HG02798 (cell line): ENCODE measurements around the gene NTN3.

Experiments
- ATAC-seq: cut with Tn5 transposase; IDR thresholded peaks from one replicate; pipeline ENCODE4 v1.9.1; 2021; ENCODE audit warnings: mild to moderate bottlenecking; ENCODE audit not compliant: unreplicated experiment, poor library complexity

Gene NTN3

DNA sequence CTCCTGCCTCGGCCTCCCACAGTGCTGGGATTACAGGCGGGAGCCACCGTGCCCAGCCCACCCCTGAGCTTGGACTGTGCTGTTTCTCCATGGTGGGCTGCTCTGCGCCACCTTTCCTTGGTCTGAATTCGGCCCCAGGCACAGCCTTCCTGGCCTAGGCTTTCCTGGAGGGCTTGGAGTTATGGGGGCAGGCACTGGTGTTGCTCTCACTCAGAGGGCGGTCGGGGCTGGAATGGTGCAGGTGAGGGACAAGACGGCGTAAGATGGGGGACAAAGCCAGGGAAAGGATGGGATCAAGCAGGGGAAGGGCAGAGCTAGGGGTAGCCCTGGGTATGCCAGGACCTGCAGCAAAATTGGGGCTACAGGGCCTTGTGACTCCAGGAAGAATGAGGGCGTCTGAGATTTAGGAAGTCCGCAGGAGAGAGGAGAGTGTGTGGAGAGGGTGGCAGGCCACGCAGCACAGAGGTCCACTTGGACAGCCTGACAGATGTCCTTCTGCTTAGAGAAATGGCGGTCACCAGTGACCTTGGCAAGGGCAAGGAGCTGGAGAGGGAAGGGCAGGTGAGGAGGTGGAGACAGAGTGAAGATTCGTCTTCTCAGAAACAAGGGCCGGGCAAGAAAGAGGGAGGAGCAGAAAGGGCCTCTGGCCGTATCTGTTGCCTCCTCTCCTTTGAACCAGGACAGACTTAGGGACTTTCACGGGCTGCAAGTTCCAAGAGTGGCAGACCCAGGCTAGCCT lies 41.1 kb downstream of the NTN3 start:
- ATAC-seq = no peak

DNA sequence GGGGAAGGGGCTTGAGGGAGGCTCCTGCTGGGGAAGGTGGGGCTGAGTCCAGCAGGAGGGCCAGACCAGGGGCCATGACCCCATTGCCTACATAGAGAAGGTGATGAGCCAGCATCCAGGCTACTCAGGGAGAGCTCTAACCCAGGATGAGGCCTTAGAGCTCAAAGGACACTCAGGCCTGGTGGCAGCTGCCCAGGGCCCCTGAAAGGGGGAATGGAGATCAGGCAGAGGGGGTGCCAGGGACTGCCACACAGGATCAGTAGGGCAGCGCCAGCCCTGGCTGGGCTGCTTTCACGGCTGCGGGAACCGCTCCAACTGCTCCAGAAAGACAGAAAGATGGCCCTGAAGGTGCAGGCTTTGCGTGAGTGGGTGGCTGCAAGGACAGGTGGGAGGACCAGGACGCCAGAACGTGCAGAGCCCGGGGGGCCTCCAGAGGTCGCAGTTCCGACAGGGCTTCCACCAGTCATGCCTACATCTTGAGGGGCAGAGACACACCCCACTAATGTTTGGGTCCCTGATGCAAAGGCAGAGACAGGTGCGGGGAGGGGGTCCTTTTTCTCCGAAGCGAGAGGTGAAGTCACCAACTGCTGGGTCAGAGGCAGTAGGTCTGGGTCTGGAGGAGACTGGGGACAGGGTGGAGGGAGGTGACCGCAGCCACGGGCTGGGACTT lies 41.8 kb downstream of the NTN3 start:
- no peak for ATAC-seq

DNA sequence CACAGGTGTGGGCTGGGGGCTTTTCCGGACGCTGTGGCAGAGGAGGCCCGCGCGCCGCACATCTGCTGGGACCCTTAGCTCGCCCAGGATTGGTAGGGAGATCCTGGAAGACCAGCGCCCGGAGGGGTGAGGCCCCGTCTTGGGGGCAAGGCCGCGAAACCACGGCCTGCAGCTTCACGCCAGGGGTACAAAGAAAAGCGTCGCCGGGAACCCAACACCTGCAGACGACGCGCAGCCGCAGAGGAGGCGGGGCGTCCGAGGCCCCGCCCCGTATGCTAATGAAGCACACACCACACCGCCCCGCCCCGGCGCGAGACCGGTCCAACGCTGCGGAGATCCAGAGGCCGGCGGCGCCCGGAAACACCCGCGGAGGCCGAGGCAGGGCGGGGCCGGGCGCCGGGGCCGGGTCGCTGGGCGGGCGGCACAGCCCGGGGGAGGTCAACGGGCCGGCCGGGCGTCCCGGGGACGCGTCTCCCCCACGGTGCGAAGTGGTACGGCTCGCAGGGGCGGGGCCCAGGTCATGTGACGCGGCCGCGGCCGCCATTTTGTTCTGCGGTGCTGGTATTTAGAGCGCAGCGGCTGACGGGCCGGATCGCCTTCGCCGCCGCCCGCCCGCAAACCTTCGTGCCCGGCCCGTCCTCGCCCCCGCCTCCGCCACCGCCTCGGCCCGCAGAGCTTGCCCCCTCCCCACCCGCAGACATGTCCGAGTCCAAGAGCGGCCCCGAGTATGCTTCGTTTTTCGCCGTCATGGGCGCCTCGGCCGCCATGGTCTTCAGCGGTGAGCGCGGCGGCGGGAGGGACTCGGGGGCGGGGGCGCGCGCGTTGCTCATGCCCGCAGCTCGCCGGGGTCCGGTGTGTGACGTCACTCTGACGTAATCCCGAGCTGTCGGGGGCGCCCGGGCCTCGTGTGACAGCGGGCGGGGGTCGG lies 42.6 kb downstream of the NTN3 start, which contains the start of gene ATP6V0C:
Gene ATP6V0C (plus strand): TSS at position 548 of the 928 bp plus-strand sequence. CDS start 152 bp downstream, at position 700.
- peak; percentile 78 for ATAC-seq

DNA sequence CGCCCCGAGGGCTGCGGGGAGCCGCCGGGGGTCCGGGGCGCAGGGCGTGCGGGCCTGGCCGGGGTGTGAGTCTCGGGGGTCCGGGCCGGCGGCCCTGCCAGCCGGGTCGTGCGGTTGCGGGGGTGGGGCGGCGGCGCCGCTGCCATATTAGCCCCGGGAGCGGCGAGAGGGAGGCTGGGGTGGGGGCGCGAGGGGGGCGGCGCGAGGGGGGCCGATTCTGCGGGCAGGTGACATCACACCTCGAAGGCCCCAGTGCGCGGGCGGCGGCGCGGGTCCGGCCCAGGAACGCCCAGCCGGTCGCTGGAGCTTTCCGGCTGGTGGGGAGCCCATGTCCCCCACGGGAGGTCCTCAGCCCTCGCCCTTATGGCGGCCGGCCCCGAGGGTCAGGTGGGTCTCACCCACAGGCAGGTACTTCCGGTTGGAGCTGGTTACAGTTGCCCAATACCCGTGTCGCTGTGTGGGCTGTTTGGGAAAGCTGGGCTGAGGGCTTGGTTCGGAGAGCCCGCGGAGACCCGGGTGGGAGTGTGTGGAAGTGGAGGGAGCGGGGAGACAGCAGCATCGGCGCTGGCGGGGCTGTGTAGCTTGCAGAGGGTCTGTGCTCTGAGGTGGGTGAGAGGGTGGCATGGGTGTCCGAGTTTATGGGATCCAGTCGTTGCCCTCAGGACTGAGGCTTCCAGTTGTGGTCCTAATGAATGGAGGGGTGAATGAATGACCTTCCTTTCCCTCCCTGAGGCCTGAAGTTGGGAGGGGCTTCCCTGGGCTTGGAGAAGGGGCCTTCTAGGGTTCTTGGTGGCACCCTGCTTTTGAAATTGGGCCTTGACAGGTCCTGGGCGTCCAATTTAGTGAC lies 43.5 kb downstream of the NTN3 start:
- no peak for ATAC-seq

DNA sequence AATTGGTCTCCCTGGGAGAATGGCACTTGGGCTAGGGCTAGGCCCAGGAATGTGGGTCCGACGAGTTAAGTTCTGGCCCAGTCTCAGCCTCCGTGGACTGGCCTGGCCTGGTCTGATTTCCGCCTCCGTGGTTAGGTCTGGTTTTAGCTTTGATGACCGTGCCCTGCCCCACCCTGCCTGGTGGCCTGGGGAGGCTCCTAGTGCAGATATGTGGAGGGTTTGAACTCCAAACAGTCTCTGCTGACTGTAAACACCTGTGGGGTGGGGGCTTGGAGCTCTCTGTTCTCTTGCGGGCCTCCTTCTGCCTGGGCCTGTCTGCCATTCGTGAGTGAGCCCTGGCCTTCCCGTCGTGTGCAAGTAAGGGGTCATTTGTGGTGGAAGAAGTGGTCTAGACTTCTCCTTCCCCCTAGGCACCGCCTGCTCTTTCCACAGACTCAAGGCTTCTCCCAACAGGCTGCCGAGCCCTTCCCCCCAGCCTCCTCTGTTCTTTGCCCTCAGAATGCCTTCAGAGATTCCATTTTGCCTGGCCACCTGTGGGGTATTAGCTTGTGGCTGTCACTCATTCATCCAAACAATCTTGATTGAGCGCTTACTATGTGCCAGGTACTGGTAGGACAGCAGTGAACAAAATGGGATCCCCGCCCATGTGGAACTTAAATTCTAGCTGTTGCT lies 44.2 kb downstream of the NTN3 start:
- no peak for ATAC-seq

DNA sequence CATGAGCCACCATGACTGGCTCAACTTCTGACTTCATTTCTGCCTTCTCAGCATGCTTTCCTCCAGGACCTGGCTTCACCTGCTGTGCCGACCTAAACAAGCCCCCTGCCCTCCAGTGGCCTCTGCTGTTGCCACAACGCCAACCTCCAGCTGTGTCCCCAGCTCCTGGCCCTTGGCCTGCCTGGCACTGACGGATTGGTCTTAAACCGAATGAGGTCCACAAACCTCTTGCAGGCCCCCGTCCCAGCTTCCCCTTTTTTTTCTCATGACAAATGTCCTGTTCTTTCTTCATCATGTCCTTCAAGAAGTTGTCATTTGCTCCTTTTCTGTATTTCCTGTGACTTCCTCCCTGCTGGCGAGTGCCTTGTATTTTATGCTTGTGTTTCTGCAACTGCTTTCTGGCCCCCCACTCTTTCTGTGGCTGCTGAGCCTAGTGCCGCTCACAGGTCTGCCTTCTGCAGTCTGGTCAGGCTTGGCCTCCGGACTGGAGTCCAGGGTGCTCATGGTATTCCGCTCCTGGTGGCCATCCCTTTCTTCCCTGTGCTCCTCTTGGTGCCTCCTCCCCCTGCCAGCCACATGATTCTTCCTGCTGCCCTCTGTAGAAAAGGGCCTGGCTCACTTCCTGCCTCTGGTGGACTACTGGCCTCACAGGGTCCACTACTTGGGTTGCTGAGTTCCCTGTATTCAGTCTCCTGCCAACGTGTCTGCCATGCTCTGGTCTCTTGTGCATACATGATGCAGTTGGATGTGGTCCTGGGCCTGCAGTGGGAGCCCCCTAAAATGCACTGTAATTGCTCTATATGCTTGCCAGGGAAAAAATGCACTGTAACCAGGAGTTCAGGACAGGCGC lies 45.5 kb downstream of the NTN3 start:
- no peak for ATAC-seq

DNA sequence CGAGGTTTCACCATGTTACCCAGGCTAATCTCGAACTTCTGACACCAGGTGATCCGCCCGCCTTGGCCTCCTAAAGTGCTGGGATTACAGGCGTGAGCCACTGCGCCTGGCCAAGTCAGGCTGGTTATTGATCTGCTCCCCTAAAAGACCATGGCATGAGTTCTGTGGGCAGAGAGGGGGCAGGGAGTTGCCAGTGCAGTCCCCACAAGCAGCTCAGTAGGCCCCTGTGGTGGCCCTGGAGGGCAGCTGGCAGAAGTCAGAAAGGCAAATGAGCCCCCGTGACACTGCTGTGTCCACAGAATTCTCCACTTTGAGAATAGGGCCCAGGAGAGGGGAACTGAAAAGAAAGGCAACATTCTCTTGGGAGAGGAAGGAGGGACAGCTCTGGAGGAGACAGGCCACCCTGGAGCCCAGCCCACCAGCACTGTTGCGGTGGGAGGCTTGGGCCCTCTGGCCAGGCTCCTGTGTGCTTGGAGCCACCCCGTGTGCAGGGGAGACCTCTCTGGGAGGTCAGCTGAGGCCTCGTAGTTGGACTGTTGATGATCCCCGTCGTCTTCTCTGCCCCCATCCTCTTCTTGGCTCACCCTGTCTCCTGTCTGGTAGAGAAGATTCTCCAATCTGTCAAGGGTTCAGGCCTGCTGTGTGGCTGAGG lies 47.0 kb downstream of the NTN3 start:
- no peak for ATAC-seq

DNA sequence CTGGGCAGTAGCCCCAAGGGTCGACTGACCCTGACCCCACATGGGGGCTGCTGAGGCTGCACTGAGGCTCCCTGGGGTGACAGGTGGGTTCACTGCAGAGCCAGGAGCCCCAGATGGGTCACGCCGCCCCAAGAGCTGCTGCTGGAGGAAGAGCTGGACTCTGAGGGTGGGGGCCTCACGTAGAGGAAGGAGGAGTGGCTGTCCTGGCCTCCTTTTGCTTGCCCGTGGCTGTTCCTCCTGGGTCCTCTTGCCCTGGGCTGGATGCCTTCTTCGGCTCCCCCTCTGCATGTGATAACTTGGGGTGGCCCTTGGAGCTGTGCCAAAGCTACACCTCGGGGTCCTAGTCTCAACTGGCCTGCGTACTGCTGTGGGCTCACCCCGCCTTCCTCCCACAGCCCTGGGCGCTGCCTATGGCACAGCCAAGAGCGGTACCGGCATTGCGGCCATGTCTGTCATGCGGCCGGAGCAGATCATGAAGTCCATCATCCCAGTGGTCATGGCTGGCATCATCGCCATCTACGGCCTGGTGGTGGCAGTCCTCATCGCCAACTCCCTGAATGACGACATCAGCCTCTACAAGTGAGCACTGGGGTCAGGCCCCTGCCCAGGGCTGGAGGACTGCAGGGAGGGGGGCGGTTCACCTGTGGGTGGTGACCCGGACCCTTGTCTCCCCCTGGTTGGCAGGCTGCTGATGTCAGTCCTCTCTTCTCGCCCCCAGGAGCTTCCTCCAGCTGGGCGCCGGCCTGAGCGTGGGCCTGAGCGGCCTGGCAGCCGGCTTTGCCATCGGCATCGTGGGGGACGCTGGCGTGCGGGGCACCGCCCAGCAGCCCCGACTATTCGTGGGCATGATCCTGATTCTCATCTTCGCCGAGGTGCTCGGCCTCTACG lies 48.0 kb downstream of the NTN3 start:
- no peak for ATAC-seq

DNA sequence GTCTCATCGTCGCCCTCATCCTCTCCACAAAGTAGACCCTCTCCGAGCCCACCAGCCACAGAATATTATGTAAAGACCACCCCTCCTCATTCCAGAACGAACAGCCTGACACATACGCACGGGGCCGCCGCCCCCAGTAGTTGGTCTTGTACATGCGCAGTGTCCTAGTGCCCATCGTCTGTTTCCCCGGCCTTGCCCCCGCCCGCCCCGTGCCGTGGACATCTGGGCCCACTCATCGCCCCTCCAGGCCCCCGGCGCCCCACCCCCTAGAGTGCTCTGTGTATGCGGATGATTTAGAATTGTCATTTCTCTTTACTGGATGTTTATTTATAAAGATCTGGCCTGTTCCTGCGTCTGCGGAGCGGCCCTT lies 48.6 kb downstream of the NTN3 start:
- ATAC-seq = no peak

DNA sequence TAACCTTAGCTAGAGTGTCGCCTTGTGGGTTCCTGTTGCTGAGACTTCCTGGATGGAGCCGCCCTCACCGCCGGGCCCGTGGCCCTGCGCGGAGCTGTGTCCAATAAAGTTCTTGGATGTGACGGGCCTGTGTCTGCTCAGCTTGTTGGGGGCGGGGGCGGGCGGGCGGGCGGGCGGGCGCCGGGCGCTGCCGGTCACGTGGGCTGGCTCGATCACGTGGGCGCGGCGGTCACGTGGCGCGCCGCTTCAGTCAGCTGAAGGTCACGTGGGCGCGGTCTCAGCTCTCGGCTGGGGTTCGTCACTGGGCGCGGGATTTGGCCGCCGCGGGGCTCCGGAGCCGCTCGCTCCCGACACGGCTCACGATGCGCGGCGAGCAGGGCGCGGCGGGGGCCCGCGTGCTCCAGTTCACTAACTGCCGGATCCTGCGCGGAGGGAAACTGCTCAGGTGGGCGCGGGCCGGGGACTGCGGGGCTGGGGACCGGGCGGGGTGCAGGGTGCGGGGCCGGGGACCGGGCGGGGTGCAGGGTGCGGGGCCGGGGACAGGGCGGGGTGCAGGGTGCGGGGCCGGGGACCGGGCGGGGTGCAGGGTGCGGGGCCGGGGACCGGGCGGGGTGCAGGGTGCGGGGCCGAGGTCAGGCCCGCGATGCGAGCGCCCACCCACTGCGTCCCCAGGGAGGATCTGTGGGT lies 49.1 kb downstream of the NTN3 start, which contains the start of gene AMDHD2:
Gene AMDHD2 (plus strand): TSS at position 275 of the 687 bp plus-strand sequence. CDS start 88 bp downstream, at position 363.
- ATAC-seq = peak; percentile 65

DNA sequence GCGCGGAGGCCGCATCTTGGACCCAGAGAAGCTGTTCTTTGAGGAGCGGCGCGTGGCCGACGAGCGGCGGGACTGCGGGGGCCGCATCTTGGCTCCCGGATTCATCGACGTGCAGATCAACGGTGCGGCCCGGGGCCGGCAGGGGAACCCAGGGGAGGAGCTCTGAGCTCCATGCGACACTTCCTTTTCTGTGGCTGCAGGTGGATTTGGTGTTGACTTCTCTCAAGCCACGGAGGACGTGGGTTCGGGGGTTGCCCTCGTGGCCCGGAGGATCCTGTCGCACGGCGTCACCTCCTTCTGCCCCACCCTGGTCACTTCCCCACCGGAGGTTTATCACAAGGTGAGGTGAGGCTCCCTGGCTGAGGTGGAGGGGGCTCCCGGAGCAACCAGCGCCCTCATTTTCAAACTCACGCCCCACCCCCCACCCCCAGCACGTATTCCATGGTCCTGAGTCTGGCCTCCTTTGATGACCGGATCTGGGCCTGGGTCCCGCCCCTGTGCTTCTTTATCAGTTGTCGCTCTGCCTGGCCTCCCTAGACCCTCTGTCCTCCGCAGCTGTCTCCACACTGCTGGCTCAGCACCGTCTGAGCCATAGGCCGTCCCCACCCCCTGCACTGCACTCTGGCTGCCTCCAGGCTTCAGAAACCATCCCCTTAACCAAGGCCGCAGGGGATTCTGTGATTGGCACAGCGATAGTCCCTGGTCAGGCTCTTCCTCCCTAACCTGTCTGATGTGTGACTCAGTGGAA lies 49.9 kb downstream of the NTN3 start:
- ATAC-seq = peak; percentile 5
